UCSD-AML1 (cell line): ENCODE measurements around the gene OR10H1.
"Not testable (repeated sequence)": the region's sequence is repeated elsewhere in the genome, so short reads cannot be mapped to it uniquely, and the experiment has no call there.

Experiments used
- DNase-seq: peaks from one replicate; lab custom pipeline; 2025; ENCODE audit not compliant: unreplicated experiment; lab: John Stamatoyannopoulos, UW

OR10H1 gene

GRCh38 chr19:15829306-15829698 is 13.8 kb upstream of the OR10H1 start:
- DNase-seq = no peak

- not testable (repeated sequence) for DNase-seq
Measured at GRCh38 chr19:15828611-15829305, 13.3 kb upstream of the OR10H1 start.

- DNase-seq = no peak
Measured at GRCh38 chr19:15828121-15828610, 12.7 kb upstream of the OR10H1 start.

GRCh38 chr19:15825753-15826152 is 10.3 kb upstream of the OR10H1 start:
- DNase-seq = no peak

GRCh38 chr19:15820646-15821045 is 5.2 kb upstream of the OR10H1 start:
- DNase-seq = no peak

GRCh38 chr19:15813916-15814315 is 1.5 kb downstream of the OR10H1 start:
- no peak for DNase-seq

- DNase-seq = no peak
Measured at GRCh38 chr19:15812060-15812722, 3.3 kb downstream of the OR10H1 start.

- no peak for DNase-seq
Measured at GRCh38 chr19:15811476-15811875, 4.0 kb downstream of the OR10H1 start.

GRCh38 chr19:15810335-15810734 is 5.1 kb downstream of the OR10H1 start:
- no peak for DNase-seq

GRCh38 chr19:15794279-15794678 is 21.2 kb downstream of the OR10H1 start:
- DNase-seq = not testable (repeated sequence)

GRCh38 chr19:15790096-15790495 is 25.4 kb downstream of the OR10H1 start:
- no peak for DNase-seq

GRCh38 chr19:15788594-15789270 is 26.7 kb downstream of the OR10H1 start:
- no peak for DNase-seq

GRCh38 chr19:15787611-15788155 is 27.8 kb downstream of the OR10H1 start, which contains the start of gene OR10H5:
TSS of gene OR10H5 (plus strand) at chr19:15787661. CDS start at chr19:15794049, 6,388 bp downstream.
- no peak for DNase-seq

- not testable (repeated sequence) for DNase-seq
Measured at GRCh38 chr19:15782896-15783295, 32.6 kb downstream of the OR10H1 start.

GRCh38 chr19:15782211-15782610 is 33.3 kb downstream of the OR10H1 start:
- no peak for DNase-seq

- no peak for DNase-seq
Measured at GRCh38 chr19:15781661-15782060, 33.8 kb downstream of the OR10H1 start.

GRCh38 chr19:15780610-15781418 is 34.6 kb downstream of the OR10H1 start:
- DNase-seq = no peak

GRCh38 chr19:15779756-15780476 is 35.5 kb downstream of the OR10H1 start:
- no peak for DNase-seq

GRCh38 chr19:15776991-15777970 is 38.2 kb downstream of the OR10H1 start:
- no peak for DNase-seq
